RWPE1 (cell line): Measurements from ENCODE around the gene RIC1.

ENCODE experiments used
- CTCF ChIA-PET: fragments of 350-600 bp; sonication (Branson Sonifier 250); formaldehyde crosslinking; extraction: SDS; loops from one replicate; lab custom pipeline; 2021; lab: Yijun Ruan, JAX
- POLR2A ChIA-PET: fragments of 400-600 bp; formaldehyde crosslinking; extraction: SDS; loops from one replicate; lab custom pipeline; 2020; ENCODE audit warnings: antibody characterized with exemption; ENCODE audit not compliant: low non-redundant PET; lab: Yijun Ruan, JAX
- DNase-seq: peaks from one replicate; pipeline ENCODE4 v3.0.0; 2012; ENCODE audit warnings: low spot score
- H3K27ac ChIP-seq: fragments of 450-650 bp; 2 replicates; pipeline ENCODE4 v1.5.1; 2017
- CTCF ChIP-seq: fragments of 450-650 bp; conservative IDR thresholded peaks from 2 replicates; pipeline ENCODE4 v1.5.1; 2017; ENCODE audit warnings: low read depth, mild to moderate bottlenecking

RIC1 gene

GRCh38 chr9:5587024-5587423 lies 41.9 kb upstream of the RIC1 start:
- H3K27ac ChIP-seq, result no peak overlapping the region
- no peak for DNase-seq
- TF ChIP-seq CTCF, result no peak
- ChIA-PET POLR2A (no interaction called here), CTCF (no interaction called here)

GRCh38 chr9:5592231-5592630 lies 36.7 kb upstream of the RIC1 start:
- DNase-seq, result no peak
- POLR2A ChIA-PET, result no interaction called here
- CTCF ChIA-PET, result no interaction called here
- no peak overlapping the region for H3K27ac ChIP-seq
- TF ChIP-seq CTCF, result no peak

GRCh38 chr9:5592904-5593303 lies 36.0 kb upstream of the RIC1 start:
- ChIA-PET POLR2A (no interaction called here), CTCF (no interaction called here)
- no peak overlapping the region for H3K27ac ChIP-seq
- DNase-seq, result no peak
- TF ChIP-seq CTCF, result no peak

- TF ChIP-seq CTCF, result no peak
- CTCF ChIA-PET, result no interaction called here
- DNase-seq, result no peak
These were observed 35.0 kb upstream of the RIC1 start for GRCh38 chr9:5593904-5594303.

GRCh38 chr9:5596173-5596572 lies 32.7 kb upstream of the RIC1 start:
- ChIA-PET CTCF (no interaction called here), POLR2A (no interaction called here)
- no peak for TF ChIP-seq CTCF
- H3K27ac ChIP-seq, result no peak overlapping the region
- no peak for DNase-seq

More at GRCh38 chr9:5593904-5594303, 35.0 kb upstream of the RIC1 start:
- H3K27ac ChIP-seq, result no peak overlapping the region
- POLR2A ChIA-PET, result no interaction called here

GRCh38 chr9:5608298-5609225 lies 20.3 kb upstream of the RIC1 start:
- H3K27ac ChIP-seq, result no peak overlapping the region
- CTCF ChIA-PET, result no interaction called here
- POLR2A ChIA-PET, result interaction anchor here (0.6 kb wide), 1 partner anchor 12 kb away, joined by 5 read pairs; no protein-coding TSS in a partner anchor
- no peak for DNase-seq
- no peak for TF ChIP-seq CTCF
